Caki2 (cell line): ENCODE results near the gene CXCL14. TPM values are rescaled to one million over a fixed set of nuclear protein-coding genes. Genes with fewer than 3 reads are reported as not detected.

Experiments
- DNase-seq: peaks from one replicate; pipeline ENCODE4 v3.0.0-alpha.2; 2015; ENCODE audit warnings: low read depth
- in situ Hi-C: cut with HindIII; loops from 2 replicates; pipeline ENCODE4 v1.10.0; 2016; ENCODE audit warnings: low sequenced_read_pairs, low pct_unique_long_range_greater_than_20kb, mixed read lengths
- total RNA-seq: library from RNA; depleted of rRNA; stranded (reverse); fragments of >200 nt; shearing (Covaris generic); gene quantifications from 2 replicates; pipeline ENCODE4 v1.2.3, GENCODE V29; 2014; ENCODE audit warnings: low replicate concordance

CXCL14 gene
- total RNA-seq, 1 experiment from 2014 or later = not detected

DNA sequence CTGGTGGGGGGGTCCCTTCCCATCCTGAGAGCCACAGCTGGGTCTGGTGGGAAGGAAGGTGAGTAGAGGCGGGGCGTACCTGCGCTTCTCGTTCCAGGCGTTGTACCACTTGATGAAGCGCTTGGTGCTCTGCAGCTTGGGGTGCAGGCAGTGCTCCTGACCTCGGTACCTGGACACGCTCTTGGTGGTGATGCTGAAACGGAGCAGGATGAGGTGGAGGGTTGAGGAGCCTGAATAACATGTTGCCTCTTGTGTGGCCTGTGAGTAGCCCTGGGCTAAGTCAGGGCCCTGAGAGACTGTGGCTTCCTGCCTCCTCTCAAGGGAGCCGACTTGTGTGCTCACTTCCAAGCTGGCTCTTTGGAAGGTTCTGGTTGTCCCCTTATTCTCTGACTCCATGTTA is 4.3 kb downstream of the CXCL14 start:
- no peak for DNase-seq
- in situ Hi-C loops = loop anchor here (25.0 kb wide), 1 partner anchor 112 kb away; the partner anchor contains the start of gene TIFAB

DNA sequence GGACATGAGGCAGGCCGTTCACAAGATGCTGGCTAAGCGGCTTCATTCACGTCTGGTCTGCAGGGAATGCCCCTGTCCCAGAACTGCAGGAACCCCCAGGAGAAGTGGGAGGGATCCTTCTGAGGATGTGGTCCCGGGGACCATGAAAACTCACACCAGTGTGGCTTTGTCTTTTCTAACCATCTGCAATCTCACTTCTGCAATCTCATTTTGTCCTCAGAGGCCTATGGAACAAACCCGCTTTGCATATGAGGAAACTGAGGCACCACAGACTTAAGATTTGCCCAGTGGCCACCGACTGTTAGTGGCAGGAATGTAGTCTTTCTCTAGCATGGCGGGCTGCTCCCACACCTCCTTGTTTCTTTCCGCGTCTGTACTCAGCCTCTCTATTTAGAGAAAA is 6.9 kb downstream of the CXCL14 start:
- in situ Hi-C loops = loop anchor here (25.0 kb wide), 1 partner anchor 110 kb away; the partner anchor contains the start of gene TIFAB
- no peak for DNase-seq

DNA sequence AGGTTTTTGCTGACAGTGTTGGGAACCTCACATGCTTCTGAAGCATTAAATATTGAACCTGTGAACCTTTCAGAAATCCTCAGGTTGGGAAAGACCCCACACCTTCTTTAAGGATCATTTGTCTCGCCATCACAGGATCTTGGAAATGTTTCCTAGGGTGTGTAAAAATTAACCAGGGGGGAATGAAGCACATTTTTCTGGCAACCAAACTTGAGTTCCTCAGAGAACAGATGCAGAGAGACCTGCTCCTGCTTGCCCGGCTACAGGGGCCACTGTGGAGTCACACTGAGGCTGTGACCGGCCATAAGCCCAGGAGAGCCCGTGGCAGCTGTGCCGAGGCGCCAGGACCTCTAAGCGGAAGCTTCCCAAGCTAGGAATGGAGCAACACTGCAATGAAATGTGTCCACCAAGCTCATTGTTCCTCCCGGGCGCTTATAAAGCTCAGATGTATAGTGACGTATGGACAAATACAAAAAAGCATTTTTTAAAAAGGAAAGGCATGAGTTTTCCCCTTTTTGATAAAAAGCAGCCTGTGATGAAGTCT is 7.7 kb downstream of the CXCL14 start:
- in situ Hi-C loops = loop anchor here (25.0 kb wide), 1 partner anchor 109 kb away; the partner anchor contains the start of gene TIFAB

DNA sequence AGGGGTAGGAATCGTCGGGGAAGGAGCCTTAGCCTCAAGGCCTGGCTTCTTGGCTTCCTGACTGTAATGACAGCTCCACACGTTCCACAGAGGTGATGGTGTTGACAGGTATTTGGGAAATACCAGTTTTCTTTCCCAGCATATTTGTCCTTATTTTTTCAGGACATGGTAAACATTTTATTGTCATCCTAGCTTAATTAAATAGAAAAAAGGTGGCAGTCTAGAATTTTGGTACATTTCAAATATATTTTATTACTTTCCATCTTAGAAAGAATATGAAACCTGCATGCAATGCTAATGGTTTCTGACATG is 8.4 kb downstream of the CXCL14 start:
- in situ Hi-C loops = loop anchor here (25.0 kb wide), 1 partner anchor 108 kb away; the partner anchor contains the start of gene TIFAB

More for the DNA sequence above, 7.7 kb downstream of the CXCL14 start:
- no peak for DNase-seq

DNA sequence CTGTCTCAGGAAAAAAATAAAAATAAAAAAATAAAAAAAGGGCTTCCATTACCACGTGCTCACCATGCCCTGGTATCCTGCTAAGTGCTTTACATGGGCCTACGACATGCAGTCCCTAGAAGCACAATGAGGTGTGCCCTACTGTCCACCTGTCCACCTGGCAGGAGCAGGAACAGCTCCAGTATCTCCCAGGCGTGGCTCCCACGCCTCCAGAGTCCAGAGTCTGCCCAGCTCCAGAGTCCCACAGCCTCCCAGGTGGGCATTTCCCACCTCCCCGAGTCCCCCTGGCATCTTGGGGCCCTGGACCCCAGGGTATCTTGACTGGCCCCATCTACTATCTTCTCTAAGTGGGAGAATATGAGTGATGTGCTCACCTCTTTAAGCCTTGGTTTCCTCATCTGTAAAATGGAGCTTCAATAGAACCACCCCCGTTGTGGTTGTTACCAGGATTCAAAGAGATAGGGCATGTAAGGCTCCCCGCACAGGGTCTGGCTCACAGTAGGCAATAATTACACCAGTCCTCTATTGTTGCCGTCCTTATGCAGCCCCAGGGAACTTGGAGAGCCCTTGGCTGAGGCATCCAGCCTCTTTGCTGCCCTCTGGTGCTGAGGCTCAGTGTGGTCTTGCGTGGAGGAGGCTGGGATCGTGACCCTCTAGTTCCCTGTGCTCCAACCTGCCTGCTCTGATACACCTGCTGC is 8.9 kb downstream of the CXCL14 start:
- no peak for DNase-seq
- in situ Hi-C loops = loop anchor here (25.0 kb wide), 1 partner anchor 108 kb away; the partner anchor contains the start of gene TIFAB

More for the DNA sequence above, 8.4 kb downstream of the CXCL14 start:
- DNase-seq = no peak

DNA sequence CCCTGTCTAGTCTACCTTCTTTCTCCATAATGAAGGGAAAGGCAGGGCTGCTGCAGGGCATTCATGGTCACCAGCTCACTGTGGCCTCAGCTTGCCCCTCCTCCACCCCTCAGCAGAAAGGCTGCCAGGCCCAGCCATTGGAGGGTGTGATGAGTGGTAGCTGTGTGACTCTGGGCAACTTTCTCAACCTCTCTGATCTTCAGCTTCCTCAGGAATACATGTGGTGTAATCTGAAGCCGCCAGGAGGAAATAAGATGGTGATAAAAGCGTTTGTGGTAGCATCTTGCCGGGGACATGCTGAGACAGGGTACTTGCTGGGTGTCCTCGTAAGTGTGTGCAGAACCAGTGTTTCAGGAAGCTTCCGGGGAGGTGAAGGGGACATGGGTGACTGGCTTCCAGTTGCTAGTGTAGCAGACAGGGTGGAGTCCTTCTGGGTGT is 9.8 kb downstream of the CXCL14 start:
- in situ Hi-C loops = loop anchor here (25.0 kb wide), 1 partner anchor 107 kb away; the partner anchor contains the start of gene TIFAB
- no peak for DNase-seq

DNA sequence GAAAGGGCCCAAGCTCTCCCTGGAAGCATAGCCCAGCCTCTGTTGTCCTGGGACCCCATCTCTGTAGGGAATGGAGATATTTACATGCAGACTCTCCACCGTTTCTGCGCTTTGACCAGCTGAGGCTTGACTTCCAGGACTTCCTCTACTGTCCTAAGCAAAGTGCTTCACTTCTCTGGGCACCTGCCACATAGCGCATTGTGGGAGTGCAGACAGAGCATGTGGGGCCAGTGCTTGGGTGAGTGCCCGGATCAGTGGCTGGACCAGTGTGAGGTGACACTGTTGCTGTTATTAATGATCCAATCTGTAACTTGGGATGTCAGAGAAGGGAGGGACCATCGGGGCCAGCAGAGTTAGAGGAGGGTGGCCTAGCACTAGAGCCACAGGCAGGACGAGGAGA is 10.5 kb downstream of the CXCL14 start:
- DNase-seq = no peak
- in situ Hi-C loops = loop anchor here (25.0 kb wide), 1 partner anchor 106 kb away; the partner anchor contains the start of gene TIFAB

DNA sequence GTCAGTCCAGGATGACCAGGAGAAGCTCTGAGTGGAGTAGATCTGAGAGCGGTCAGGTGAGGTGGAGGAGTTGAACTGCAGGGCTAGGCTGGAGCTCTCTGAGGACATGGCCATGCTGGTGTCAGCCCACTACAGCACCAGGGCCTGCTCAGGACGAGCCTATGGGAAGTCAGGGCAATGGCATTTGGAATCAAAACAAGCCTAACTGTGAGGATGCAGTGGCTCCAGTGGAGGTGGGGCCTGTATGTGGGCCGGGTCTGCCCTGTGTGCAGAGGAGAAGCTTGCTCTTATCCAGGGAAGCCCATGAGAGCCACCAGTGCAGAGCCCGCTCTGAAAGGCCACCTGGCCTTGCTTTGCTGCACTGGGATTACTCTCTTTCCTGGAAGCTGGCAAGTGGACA is 11.1 kb downstream of the CXCL14 start:
- in situ Hi-C loops = loop anchor here (25.0 kb wide), 1 partner anchor 105 kb away; the partner anchor contains the start of gene TIFAB
- no peak for DNase-seq

DNA sequence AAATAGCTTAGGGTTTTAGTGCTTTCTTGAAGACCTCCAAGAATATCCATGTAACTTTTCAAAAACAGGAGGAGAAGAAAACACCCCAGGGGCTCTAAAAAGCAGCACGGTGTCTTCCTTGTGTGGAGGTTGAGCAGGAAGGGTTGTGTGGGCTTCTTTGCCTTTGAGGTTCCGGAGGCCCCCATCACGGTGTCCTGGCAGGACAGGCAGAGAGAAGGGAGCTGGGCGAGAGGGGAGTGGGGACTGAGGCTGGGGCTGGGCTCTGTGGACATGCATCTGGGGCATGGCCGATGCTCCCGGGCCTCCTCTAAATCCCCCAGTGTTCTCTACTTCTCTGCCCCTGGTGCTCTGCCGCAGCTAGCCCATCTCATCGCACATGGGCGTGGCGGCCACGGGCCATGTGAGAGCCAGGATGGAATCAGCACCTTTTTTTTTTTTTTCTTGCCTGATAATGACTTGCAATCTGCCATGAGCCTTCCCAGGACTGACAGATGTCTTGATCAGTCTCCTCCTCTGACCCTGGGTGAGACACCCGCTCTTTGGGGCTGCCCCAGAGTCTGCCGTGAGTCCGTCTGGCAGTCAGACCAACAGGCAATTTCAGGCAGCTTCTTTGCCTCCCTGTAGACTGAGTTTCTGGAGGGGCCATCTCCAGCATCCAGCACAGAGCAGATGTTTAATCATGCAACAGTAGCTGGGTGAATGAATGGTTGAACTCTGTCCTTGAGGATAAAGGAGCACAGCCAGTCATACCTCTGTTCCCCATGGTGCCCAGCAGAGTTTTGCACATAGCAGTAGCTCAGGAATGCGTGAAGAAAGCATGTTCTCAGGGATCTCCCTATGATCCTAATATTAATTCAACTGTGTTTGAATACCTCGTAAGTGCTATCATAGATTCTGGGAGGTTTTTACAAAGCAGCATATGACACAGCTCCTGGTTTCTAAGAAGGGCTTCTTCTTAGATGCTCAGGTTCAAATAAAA is 12.1 kb downstream of the CXCL14 start:
- DNase-seq = no peak
- in situ Hi-C loops = loop anchor here (25.0 kb wide), 1 partner anchor 104 kb away; the partner anchor contains the start of gene TIFAB

DNA sequence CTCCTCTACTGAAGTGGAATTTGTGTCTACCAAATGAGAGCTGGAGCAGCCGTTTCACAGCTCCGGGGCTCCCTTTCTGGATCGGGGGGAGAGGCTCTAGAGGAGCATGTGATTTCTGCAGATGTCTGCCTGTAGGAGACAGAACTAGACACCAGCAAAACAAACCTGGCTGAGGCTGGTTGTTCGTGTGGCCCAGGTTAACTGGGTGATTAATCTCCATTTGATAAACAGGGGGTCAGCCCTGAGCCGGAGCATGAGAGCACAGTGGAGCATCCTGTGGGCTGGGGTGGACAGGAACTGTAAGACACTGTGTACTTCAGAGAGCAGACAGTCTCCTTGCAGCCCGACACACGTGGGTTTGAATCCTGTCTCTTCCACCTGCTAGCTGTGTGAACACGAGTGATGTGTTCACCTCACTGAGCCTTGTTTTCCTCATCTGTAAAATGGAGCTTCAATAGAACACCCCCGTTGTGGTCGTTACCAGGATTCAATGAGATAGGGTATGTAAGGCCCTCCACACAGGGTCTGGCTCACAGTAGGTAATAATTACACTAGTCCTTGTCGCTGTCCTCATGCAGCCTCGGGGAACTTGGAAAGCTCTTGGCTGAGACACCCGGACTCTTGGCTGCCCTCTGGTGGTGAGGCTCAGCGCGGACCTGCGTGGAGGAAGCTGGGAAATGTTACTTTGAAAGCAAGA is 12.9 kb downstream of the CXCL14 start:
- in situ Hi-C loops = loop anchor here (25.0 kb wide), 1 partner anchor 104 kb away; the partner anchor contains the start of gene TIFAB
- peak; percentile 18 for DNase-seq

DNA sequence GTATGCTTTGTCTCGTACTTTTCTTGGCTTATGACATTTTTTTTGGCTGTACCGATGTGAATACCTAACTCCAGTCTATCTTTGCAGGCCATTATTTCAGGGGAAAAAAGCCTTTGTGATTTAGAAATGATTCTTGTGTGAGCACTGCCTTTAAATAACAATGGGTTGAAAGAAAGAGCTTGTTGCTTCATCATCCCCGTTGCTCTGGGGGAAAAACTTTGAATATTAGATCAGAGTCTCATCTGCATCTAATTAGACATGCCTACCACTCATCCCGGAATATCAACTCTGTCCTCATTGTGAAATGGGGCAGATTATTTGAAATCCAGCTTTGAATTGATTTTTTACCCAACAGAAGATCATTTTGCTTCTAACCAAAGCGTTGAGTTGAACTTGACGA is 13.5 kb downstream of the CXCL14 start:
- no peak for DNase-seq
- in situ Hi-C loops = loop anchor here (25.0 kb wide), 1 partner anchor 103 kb away; the partner anchor contains the start of gene TIFAB

DNA sequence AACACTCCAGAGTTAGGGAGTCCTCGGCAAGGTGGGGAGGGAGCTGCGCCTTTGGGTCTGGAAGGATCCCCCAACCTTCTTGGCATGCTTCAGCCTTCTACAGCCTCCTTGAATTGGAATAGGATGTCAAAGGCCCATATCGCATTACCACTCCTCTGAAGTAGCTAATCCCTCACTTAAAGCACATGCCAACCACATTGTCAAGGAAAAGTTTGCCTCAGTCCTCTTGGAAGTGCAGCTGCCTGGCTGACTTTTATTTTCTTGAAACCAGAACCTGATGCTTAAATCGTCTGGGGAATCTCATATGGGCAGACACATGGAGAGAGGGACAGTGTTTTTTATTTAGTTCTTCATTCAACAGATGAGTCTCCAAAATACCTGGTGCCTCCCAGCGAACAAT is 14.5 kb downstream of the CXCL14 start:
- in situ Hi-C loops = loop anchor here (25.0 kb wide), 1 partner anchor 102 kb away; the partner anchor contains the start of gene TIFAB
- DNase-seq = no peak

DNA sequence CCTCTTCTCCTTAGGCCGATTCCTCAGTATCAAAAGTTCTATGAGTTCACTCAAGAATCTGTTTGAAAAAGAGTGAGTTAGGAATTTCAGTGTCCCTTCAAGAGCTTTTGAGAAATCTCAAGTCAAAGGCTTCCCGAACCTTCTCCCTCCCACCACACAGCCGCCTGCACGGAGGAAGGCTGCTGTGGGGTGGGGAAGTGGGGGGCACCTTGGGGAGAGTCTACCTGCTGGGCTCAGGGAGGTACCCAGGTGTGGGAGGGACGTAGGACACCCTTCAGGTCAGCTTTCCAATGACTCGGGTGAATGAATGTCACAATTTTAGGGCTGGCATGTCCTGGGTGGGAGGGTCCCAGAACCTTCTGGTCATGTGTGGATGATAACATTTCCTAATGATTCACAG is 17.5 kb downstream of the CXCL14 start:
- DNase-seq = no peak
- in situ Hi-C loops = loop anchor here (25.0 kb wide), 1 partner anchor 99 kb away; the partner anchor contains the start of gene TIFAB

DNA sequence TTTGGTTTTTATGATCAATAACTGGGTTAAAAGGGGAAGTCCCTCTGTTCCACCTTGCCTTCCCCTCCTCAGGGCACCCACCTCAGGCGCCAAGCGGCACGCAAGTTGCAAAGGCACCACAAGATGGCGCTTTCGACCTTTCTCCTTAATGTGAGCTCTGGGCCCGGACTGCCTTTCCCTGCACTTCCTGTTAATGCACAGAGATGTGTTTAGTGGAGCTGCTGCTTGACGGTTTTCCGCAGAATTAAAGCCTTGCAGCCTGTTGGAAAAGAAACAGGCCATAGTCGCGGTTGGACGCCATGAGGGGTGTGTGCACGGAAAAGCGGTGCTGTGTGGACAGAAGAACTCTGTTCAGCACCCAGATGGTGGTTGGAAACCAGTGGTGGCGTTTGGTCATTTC is 17.9 kb downstream of the CXCL14 start:
- in situ Hi-C loops = loop anchor here (25.0 kb wide), 1 partner anchor 99 kb away; the partner anchor contains the start of gene TIFAB
- DNase-seq = peak; percentile 69

DNA sequence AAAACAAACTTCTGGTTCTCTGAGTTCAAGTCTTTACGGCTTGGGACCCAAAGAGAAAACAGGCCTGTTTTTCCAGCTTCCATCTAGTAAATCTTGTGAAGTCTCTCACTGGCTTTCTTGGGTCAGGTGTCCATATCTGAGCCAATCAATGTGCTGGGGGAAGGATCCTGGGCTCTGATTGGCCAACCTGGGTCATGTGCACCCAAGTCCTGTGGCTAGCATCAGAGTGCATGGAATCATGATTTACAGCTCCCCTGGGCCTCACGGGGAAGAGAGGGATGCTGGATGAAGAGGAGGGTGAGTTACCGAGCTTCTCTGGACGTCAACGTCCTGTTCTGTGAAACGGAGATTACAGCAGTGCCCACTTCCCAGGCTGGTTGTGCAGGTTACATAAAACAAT is 19.4 kb downstream of the CXCL14 start:
- in situ Hi-C loops = loop anchor here (25.0 kb wide), 1 partner anchor 97 kb away; the partner anchor contains the start of gene TIFAB
- no peak for DNase-seq

DNA sequence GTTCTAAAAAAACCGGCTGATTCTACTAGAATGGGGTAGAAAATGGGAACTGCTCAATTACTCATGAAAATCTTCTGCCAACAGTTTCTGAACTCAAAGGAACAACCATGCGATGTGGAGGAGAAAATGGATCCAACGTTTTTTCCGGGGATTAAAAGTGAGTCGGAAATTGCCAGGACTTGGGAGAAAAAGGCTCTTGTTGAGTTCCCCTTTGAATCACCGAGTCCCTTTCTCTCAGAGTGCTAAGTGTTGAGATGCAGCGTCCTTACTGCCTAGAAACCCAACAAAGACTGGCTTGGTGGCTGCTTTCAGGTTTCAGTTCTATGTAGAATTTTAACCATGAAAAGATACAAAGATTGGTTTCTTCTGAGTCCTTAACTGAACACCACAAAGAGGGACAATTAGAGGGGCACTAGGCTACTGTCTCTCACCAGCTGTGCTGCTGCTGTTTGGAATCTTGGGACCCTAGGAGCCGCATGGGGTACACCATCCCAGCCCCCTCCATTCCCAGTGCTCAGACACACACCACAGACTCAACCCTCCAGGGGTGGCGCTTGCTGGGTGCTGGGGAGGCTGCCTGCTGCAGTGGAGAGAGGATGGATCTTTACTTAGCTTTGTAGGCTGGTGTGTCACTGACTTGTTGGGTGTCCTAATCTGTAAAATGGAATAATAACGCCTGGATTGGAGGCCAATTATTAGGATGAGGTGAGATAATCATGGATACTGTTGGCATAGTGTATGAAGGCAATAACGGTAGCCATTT is 21.5 kb downstream of the CXCL14 start:
- no peak for DNase-seq
- in situ Hi-C loops = loop anchor here (25.0 kb wide), 1 partner anchor 95 kb away; the partner anchor contains the start of gene TIFAB

DNA sequence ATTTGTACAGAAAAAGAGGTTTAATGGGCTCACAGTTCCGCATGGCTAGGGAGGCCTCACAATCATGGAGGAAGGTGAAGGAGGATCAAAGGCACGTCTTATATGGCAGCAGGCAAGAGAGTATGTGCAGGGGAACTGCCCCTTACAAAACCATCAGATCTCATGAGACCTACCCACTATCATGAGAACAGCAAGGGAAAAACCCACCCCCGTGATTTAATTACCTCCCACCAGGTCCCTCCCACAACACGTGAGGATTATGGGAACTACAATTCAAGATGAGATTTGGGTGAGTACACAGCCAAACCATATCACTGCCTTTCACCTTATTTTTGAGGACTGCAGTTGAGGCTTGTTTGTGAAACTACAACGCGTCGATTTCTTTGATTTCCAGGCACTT is 22.2 kb downstream of the CXCL14 start:
- in situ Hi-C loops = loop anchor here (25.0 kb wide), 1 partner anchor 94 kb away; the partner anchor contains the start of gene TIFAB

More for the DNA sequence above, 22.2 kb downstream of the CXCL14 start:
- DNase-seq = no peak
